HepG2 (cell line): ENCODE results near the gene CLRN2. TPM values are rescaled to one million over a fixed set of nuclear protein-coding genes. Genes with fewer than 3 reads are reported as not detected.

ENCODE experiments used
- CREB3 ChIP-seq: sonication (generic); formaldehyde crosslinking; IDR thresholded peaks from 2 replicates; pipeline ENCODE4 v1.5.0; 2020; ENCODE audit warnings: missing genetic modification reagents
- DRAP1 ChIP-seq: IDR thresholded peaks from 2 replicates; pipeline ENCODE4 v1.6.1; 2016; ENCODE audit warnings: missing genetic modification reagents, missing compliant biosample characterization
- FIP1L1 ChIP-seq: fragments of 200-400 bp; formaldehyde crosslinking; IDR thresholded peaks from 2 replicates; pipeline ENCODE4 v1.6.1; 2018; ENCODE audit warnings: low read depth, mild to moderate bottlenecking, low read length, moderate library complexity, borderline replicate concordance; ENCODE audit not compliant: insufficient read depth
- FOSL1 ChIP-seq: sonication (generic); formaldehyde crosslinking; IDR thresholded peaks from 2 replicates; pipeline ENCODE4 v1.9.0; 2021; ENCODE audit warnings: missing genetic modification reagents, borderline replicate concordance
- GRHL1 ChIP-seq: sonication (generic); formaldehyde crosslinking; conservative IDR thresholded peaks from 2 replicates; pipeline ENCODE4 v1.8.0; 2022; ENCODE audit warnings: missing genetic modification reagents
- HDAC1 ChIP-seq: sonication (generic); formaldehyde crosslinking; IDR thresholded peaks from 2 replicates; pipeline ENCODE4 v1.5.1; 2020; ENCODE audit warnings: mild to moderate bottlenecking, missing genetic modification reagents
- HIVEP1 ChIP-seq: sonication (generic); formaldehyde crosslinking; IDR thresholded peaks from 2 replicates; pipeline ENCODE4 v1.4.0; 2020; ENCODE audit warnings: mild to moderate bottlenecking, missing genetic modification reagents
- NCOA2 ChIP-seq: sonication (generic); formaldehyde crosslinking; IDR thresholded peaks from 2 replicates; pipeline ENCODE4 v1.8.0; 2022; ENCODE audit warnings: inconsistent platforms
- PHB2 ChIP-seq: fragments of 450-650 bp; IDR thresholded peaks from 2 replicates; pipeline ENCODE4 v1.6.1; 2018; ENCODE audit not compliant: partially characterized antibody
- SRF ChIP-seq: IDR thresholded peaks from 2 replicates; pipeline ENCODE4 v1.6.1; 2011; ENCODE audit warnings: mild to moderate bottlenecking, low read depth, low read length, moderate library complexity
- XBP1 ChIP-seq: sonication (generic); formaldehyde crosslinking; IDR thresholded peaks from 2 replicates; pipeline ENCODE4 v1.5.0; 2020; ENCODE audit warnings: missing genetic modification reagents
- ZFP91 ChIP-seq: sonication (generic); formaldehyde crosslinking; IDR thresholded peaks from 2 replicates; pipeline ENCODE4 v1.9.0; 2022; ENCODE audit warnings: missing genetic modification reagents, mild to moderate bottlenecking, borderline replicate concordance
- ZNF296 ChIP-seq: sonication (generic); formaldehyde crosslinking; conservative IDR thresholded peaks from 2 replicates; pipeline ENCODE4 v1.5.0; 2020; ENCODE audit warnings: mild to moderate bottlenecking, missing genetic modification reagents
- ZNF3 ChIP-seq: IDR thresholded peaks from 2 replicates; pipeline ENCODE4 v1.7.0; 2017; ENCODE audit warnings: inconsistent platforms
- ZNF326 ChIP-seq: sonication (generic); formaldehyde crosslinking; IDR thresholded peaks from 2 replicates; pipeline ENCODE4 v1.4.0; 2020; ENCODE audit warnings: missing genetic modification reagents, borderline replicate concordance
- ZNF446 ChIP-seq: sonication (generic); formaldehyde crosslinking; IDR thresholded peaks from 2 replicates; pipeline ENCODE4 v1.5.0; 2020; ENCODE audit warnings: mild to moderate bottlenecking, missing genetic modification reagents
- ZNF496 ChIP-seq: sonication (generic); formaldehyde crosslinking; IDR thresholded peaks from 2 replicates; pipeline ENCODE4 v1.8.1; 2023; ENCODE audit warnings: mild to moderate bottlenecking, moderate library complexity, missing genetic modification reagents; ENCODE audit not compliant: insufficient replicate concordance
- ZNF512 ChIP-seq: sonication (generic); formaldehyde crosslinking; IDR thresholded peaks from 2 replicates; pipeline ENCODE4 v1.4.0; 2020; ENCODE audit warnings: mild to moderate bottlenecking, missing genetic modification reagents
- ZNF597 ChIP-seq: sonication (generic); formaldehyde crosslinking; IDR thresholded peaks from 2 replicates; pipeline ENCODE4 v1.5.0; 2020; ENCODE audit warnings: missing genetic modification reagents
- ZNF619 ChIP-seq: sonication (generic); formaldehyde crosslinking; IDR thresholded peaks from 2 replicates; pipeline ENCODE4 v1.4.0; 2020; ENCODE audit warnings: mild to moderate bottlenecking, missing genetic modification reagents
- ZNF703 ChIP-seq: sonication (generic); formaldehyde crosslinking; IDR thresholded peaks from 2 replicates; pipeline ENCODE4 v1.5.1; 2020; ENCODE audit warnings: missing genetic modification reagents, mild to moderate bottlenecking, moderate library complexity, borderline replicate concordance
- ZNF720 ChIP-seq: sonication (generic); formaldehyde crosslinking; IDR thresholded peaks from 2 replicates; pipeline ENCODE4 v1.4.0; 2020; ENCODE audit warnings: missing genetic modification reagents
- ZNF75D ChIP-seq: sonication (generic); formaldehyde crosslinking; IDR thresholded peaks from 2 replicates; pipeline ENCODE4 v1.8.1; 2023; ENCODE audit warnings: missing genetic modification reagents, mild to moderate bottlenecking, borderline replicate concordance
- ZNF883 ChIP-seq: sonication (generic); formaldehyde crosslinking; IDR thresholded peaks from 2 replicates; pipeline ENCODE4 v1.5.1; 2020; ENCODE audit warnings: mild to moderate bottlenecking, missing genetic modification reagents; ENCODE audit errors: not compliant biosample characterization
- polyA plus RNA-seq, 8 experiments: library from polyadenylated mRNA; depleted of rRNA in 3 of 8; stranded (reverse) in 7 of 8; unstranded in 1 of 8; fragments of >200 nt; fragmentation: Illumina TruSeq in 4 of 8; extraction: Trizol in 4 of 8; gene quantifications; 2 replicates each; pipeline versions ENCODE4 v1.2.1 to v1.2.3, GENCODE V29; 2011 to 2016; ENCODE audit warnings: low read depth in 4 of 8, missing spikeins in 1 of 8, mixed read lengths in 1 of 8; ENCODE audit not compliant: insufficient read depth in 1 of 8
- total RNA-seq, 5 experiments: library from RNA; depleted of rRNA; stranded (reverse); fragments of >200 nt; fragmentation: Illumina TruSeq; extraction: Trizol; gene quantifications; 2 replicates each; pipeline ENCODE4 v1.2.3, GENCODE V29; 2016; ENCODE audit warnings: low read depth in 1 of 5

Gene CLRN2
- total and polyA plus RNA-seq, 2 of the 13 experiments (the other 11 are each of a cell fraction or from before 2014, with no cell fraction given) = not detected

- no peak for TF ChIP-seq GRHL1
- no peak for TF ChIP-seq HIVEP1 (CRISPR knock-in tag)
- TF ChIP-seq NCOA2 (CRISPR knock-in tag) = peak; percentile 88
- TF ChIP-seq ZNF597 = no peak
- TF ChIP-seq ZNF75D = no peak
- TF ChIP-seq ZNF446 (CRISPR knock-in tag) = no peak
- no peak for TF ChIP-seq ZNF720 (CRISPR knock-in tag)
- TF ChIP-seq ZNF883 (CRISPR knock-in tag) = no peak
- TF ChIP-seq FOSL1 (CRISPR knock-in tag) = no peak
- TF ChIP-seq CREB3 (CRISPR knock-in tag) = no peak
- TF ChIP-seq ZNF296 (CRISPR knock-in tag) = no peak
- no peak for TF ChIP-seq FIP1L1
- TF ChIP-seq HDAC1 = peak; percentile 58
- no peak for TF ChIP-seq ZNF703 (CRISPR knock-in tag)
- TF ChIP-seq XBP1 (CRISPR knock-in tag) = no peak
- no peak for TF ChIP-seq ZNF3 (CRISPR knock-in tag)
- TF ChIP-seq SRF = no peak
- TF ChIP-seq ZNF512 = no peak
- no peak for TF ChIP-seq ZFP91 (CRISPR knock-in tag)
- TF ChIP-seq ZNF496 (CRISPR knock-in tag) = no peak
- TF ChIP-seq ZNF326 (CRISPR knock-in tag) = no peak
- TF ChIP-seq DRAP1 (CRISPR knock-in tag) = peak; percentile 50; the same call in 1 of the 2 replicates
- TF ChIP-seq ZNF619 (CRISPR knock-in tag) = no peak
- TF ChIP-seq PHB2 = no peak
Observed at GRCh38 chr4:17544205-17544604, 29.2 kb downstream of the CLRN2 start (continued).
